GM12891 (cell line): ENCODE data around the gene GMEB2.

Source experiments
- DNase-seq: peaks from one replicate; pipeline ENCODE4 v3.0.0; 2011; ENCODE audit warnings: low spot score; ENCODE audit not compliant: insufficient read length
- FAIRE-seq: peaks from 2 replicates; lab custom pipeline; 2011; peaks lifted over from hg19 to GRCh38; lab: Jason Lieb, UNC
- PAX5 ChIP-seq: IDR thresholded peaks from 2 replicates; pipeline ENCODE4 v1.6.1; 2011; ENCODE audit warnings: low read length, moderate library complexity, mild to moderate bottlenecking; ENCODE audit not compliant: insufficient read depth, severe bottlenecking
- POLR2A ChIP-seq: IDR thresholded peaks from 2 replicates; pipeline ENCODE4 v1.6.1; 2011; ENCODE audit warnings: low read depth, low read length, control low read depth
- POLR2AphosphoS5 ChIP-seq: IDR thresholded peaks from 2 replicates; pipeline ENCODE4 v1.6.1; 2011; ENCODE audit warnings: low read depth, low read length, control low read depth
- POU2F2 ChIP-seq: IDR thresholded peaks from 2 replicates; pipeline ENCODE4 v1.6.1; 2011; ENCODE audit warnings: low read depth, mild to moderate bottlenecking, control low read depth, low read length, moderate library complexity
- SPI1 ChIP-seq: IDR thresholded peaks from 2 replicates; pipeline ENCODE4 v1.6.1; 2011; ENCODE audit warnings: low read depth, low read length, control low read depth
- TAF1 ChIP-seq: IDR thresholded peaks from 2 replicates; pipeline ENCODE4 v1.6.1; 2011; ENCODE audit warnings: low read depth, low read length, control low read depth

The GMEB2 gene

DNA sequence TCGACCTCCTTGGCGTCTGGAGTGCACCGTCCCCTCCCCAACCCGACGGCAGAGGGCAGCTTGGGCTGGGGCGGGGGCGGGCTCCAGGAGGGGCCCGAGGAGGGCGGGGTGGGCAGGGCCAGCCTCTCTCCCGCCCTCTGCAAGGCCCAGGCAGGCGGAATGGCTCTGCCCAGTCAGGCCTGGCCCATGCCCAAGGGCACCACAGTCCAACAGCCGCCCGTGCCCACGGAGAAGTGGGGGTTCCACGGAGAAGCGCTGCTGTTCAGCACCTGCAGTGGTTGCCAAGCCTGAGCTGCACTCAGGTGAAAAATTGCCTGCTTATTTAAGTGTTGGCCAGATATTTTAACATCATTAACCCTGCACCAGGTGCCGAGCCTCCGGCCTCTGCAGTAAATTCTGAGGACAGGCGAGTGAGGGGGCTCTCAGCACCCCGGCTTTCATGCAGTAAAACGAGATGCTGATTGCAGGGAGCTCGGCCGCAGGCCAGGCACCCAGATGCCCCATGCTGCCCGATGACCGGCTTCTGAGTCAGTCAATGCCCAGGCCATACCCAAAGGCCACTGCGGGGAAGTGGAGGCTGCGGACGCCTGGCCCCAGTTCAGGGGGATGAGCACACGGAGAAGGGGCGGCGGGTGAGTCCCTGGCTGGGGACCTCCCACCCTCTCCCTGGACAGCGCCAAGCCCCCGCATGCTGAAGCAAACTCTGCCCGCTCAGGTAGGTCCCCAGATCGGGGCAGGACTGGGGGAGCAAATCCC lies 79.0 kb downstream of the GMEB2 start, which contains the start of gene SRMS:
Gene SRMS (minus strand): TSS at position 25 of the 756 bp plus-strand sequence. CDS start 286 bp downstream, outside the sequence.
- TF ChIP-seq TAF1 (no peak), POU2F2 (no peak), PAX5 (no peak), POLR2A (no peak), SPI1 (no peak), POLR2AphosphoS5 (no peak)
- FAIRE-seq: no peak

DNA sequence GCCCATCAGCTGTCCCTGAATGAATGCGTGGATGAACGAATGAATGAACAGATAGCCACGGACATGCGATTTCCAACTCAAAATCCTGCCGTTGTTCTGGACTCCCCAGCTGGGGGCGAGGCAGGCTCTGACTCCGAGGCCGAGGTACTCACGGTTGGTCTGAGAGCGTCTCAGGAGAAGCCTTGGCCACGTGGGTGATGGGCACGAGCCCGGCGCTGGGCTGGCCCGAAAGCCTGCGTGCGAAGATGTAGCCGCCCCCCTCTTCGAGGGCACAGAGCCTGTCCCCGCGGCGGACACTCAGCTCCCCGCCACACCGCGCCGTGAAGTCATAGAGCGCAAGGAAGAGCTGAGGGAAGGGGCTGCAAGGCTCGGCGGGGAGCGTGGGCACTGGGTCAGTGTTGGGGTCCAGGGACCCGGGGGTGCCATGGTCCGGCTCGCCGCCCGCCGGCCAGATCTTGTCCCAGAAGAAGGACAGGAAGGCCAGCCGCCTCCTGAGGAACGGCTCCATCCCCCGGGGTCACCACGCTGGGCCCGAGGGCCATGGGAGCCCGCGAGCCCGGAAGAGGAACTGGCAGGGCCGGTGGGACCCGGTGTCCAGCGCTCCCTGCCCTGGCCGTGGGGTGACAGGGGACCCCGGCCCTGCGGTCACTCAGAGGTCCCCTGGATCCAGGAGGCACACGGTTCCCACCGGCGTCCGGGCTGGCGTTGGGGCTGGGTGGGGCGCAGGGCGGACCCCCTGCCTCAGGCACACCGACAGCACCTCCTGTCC lies 79.8 kb downstream of the GMEB2 start:
- FAIRE-seq (no peak), DNase-seq (no peak)
- TF ChIP-seq POLR2A: no peak
- no peak for TF ChIP-seq SPI1
- TF ChIP-seq TAF1: no peak
- no peak for TF ChIP-seq POU2F2
- no peak for TF ChIP-seq POLR2AphosphoS5
- TF ChIP-seq PAX5: no peak

More for the DNA sequence above, 79.0 kb downstream of the GMEB2 start, which contains the start of gene SRMS:
- DNase-seq: no peak

GRCh38 chr20:63546256-63546955 lies 80.5 kb downstream of the GMEB2 start:
- FAIRE-seq (no peak), DNase-seq (no peak)
- TF ChIP-seq POU2F2 (no peak), PAX5 (no peak), POLR2A (no peak), POLR2AphosphoS5 (no peak), SPI1 (no peak), TAF1 (no peak)

DNA sequence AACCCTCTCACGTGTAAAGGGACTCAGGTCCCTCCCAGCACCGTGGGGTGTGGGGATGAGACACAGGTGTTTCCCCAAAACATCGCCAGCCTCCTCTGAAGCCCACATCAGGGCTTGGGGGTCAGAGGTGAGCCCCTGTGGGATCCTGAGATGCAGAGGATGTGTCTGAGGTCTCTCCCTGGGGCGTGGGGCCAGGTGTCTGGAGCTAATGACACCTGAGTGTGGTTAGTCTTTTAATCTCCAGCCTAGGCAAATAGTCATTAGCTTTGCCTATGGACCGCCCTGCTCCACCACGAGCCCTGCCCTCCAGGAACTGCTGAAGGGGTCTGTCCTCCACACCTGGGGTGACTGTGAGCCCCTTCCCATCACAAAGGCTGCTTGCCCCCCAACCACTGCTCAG lies 81.1 kb downstream of the GMEB2 start:
- no peak for TF ChIP-seq POLR2AphosphoS5
- FAIRE-seq: peak; percentile 57
- no peak for DNase-seq

- TF ChIP-seq POU2F2 (no peak), POLR2AphosphoS5 (no peak), SPI1 (no peak), PAX5 (no peak), POLR2A (no peak)
- DNase-seq: no peak
- FAIRE-seq: no peak
Observed at GRCh38 chr20:63544958-63545516, 81.9 kb downstream of the GMEB2 start.

DNA sequence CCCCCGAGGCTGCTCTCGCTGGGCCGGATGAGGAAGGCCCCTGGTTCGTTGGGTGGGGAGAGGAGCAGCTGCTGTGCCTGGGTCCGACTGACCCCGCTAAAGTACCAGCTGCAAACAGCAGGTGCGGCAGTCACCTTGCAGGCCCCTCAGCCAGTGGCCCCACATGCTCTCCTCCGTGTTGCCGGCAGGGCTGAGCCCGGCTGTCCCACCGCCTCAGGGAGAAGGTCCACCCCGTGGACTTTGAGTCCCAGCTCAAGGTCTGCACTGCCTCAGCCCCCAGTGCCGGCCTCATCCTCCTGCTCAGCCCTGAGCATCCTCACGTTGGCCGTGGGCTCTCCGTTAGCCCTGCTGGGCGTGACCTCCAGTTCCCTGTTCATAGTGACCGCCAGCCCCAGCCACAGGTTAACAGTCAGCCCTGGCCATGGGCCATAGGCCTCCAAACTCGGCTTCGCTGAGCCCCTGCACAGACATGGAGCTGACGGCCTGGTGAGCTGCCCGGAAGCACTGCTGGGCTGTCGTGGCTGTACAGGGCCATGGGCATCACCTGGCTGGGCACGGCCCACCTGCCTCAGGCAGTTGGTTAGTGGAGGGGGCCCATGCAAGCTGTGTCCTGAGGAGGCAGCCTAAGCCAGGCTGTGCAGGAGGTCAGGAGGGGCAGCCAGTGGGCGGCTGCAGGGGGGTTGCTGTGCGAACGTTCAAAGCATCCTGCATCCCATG lies 82.5 kb downstream of the GMEB2 start:
- DNase-seq: no peak
- FAIRE-seq: no peak
- TF ChIP-seq POLR2AphosphoS5 (no peak), POU2F2 (no peak), PAX5 (no peak), POLR2A (no peak), SPI1 (no peak), TAF1 (no peak)

- DNase-seq (no peak), FAIRE-seq (peak; percentile 74)
- TF ChIP-seq SPI1: no peak
- no peak for TF ChIP-seq TAF1
- TF ChIP-seq POLR2A: no peak
- TF ChIP-seq POLR2AphosphoS5: no peak
- TF ChIP-seq POU2F2: no peak
- no peak for TF ChIP-seq PAX5
Observed at GRCh38 chr20:63543733-63544132, 83.2 kb downstream of the GMEB2 start.

GRCh38 chr20:63543131-63543530 lies 83.8 kb downstream of the GMEB2 start:
- TF ChIP-seq TAF1 (no peak), POLR2A (no peak), SPI1 (no peak), PAX5 (no peak), POU2F2 (no peak), POLR2AphosphoS5 (no peak)
- no peak for FAIRE-seq

More at GRCh38 chr20:63543131-63543530, 83.8 kb downstream of the GMEB2 start:
- no peak for DNase-seq
